SJSA1 (cell line): ENCODE measurements around the gene PPFIBP2. TPM values are rescaled to one million over a fixed set of nuclear protein-coding genes. Genes with fewer than 3 reads are reported as not detected.

Source experiments
- DNase-seq, 2 experiments: peaks; one replicate each; pipeline ENCODE4 v3.0.0-alpha.2; 2015 to 2020; ENCODE audit warnings: low spot score in 2 of 2, low read depth in 1 of 2
- H3K27ac ChIP-seq: fragments of 250-450 bp; sonication (Bioruptor Pico); 2 replicates; pipeline ENCODE4 v1.5.1; 2020; ENCODE audit warnings: mild to moderate bottlenecking, moderate library complexity
- H3K27me3 ChIP-seq: fragments of 250-450 bp; sonication (Bioruptor Pico); replicated peaks from 2 replicates; pipeline ENCODE4 v1.5.1; 2020; ENCODE audit warnings: mild to moderate bottlenecking, moderate library complexity
- H3K36me3 ChIP-seq: fragments of 250-450 bp; sonication (Bioruptor Pico); 2 replicates; pipeline ENCODE4 v1.5.1; 2020; ENCODE audit warnings: mild to moderate bottlenecking
- H3K4me1 ChIP-seq: fragments of 250-450 bp; sonication (Bioruptor Pico); replicated peaks from 2 replicates; pipeline ENCODE4 v1.6.1; 2021; ENCODE audit warnings: mild to moderate bottlenecking
- H3K4me3 ChIP-seq: fragments of 250-450 bp; sonication (Bioruptor Pico); 2 replicates; pipeline ENCODE4 v1.5.1; 2020; ENCODE audit warnings: mild to moderate bottlenecking
- H3K9me3 ChIP-seq: fragments of 250-450 bp; sonication (Bioruptor Pico); replicated peaks from 2 replicates; pipeline ENCODE4 v1.5.1; 2020; ENCODE audit warnings: mild to moderate bottlenecking
- total RNA-seq: library from RNA; depleted of rRNA; stranded (reverse); fragments of >200 nt; shearing (Covaris generic); gene quantifications from 2 replicates; pipeline ENCODE4 v1.2.3, GENCODE V29; 2014

Gene PPFIBP2
- total RNA-seq, 1 experiment from 2014 or later: 7.4 TPM

DNA sequence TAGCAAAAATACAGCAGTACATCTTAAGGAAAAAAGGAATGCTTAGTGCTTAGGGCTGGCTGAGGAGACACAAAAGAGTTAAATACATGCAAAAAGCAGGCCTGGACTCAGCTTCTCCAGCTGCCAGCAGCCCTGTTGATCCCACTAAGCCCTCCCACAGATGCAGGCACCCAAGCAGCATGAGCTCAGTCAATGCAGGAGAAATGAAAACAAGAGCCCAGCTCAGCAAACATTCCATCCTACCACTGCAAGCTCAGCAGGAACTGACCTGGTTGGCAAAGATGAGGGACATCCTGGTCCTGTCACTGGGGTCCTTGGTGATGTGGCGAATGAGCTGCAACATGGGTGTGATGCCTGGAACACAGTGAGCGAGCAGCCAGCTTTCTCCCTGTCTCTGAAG is 153.7 kb downstream of the PPFIBP2 start:
- Histone ChIP-seq H3K27ac (no peak overlapping the region), H3K27me3 (no peaks in the 10 kb centered on the region), H3K4me3 (no peak overlapping the region), H3K4me1 (peaks cover 7% of the 10 kb centered on the region), H3K9me3 (no peaks in the 10 kb centered on the region), H3K36me3 (no peaks in the 10 kb centered on the region)
- no peak for DNase-seq

DNA sequence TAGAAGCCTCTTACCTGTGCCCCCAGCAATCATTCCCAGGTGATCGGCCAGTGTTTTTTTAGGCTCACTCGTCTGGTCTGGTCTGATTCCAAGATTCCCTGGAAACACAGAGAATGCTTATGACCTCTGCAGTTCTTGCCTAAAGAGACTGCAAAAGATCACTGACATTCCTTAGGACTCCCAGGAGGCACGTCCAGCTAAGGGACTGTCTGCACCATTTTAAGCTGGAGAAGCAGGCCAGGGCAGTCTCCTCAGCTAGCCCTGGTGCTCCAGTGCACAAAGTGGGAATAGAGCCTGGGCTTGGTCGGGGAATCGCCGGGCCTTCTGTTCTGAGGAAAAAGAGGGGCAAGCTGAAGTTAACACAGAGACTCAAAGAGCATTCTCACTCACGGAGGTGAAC is 154.7 kb downstream of the PPFIBP2 start:
- peaks cover 7% of the 10 kb centered on the region for H3K4me1 ChIP-seq
- H3K27me3 ChIP-seq: no peaks in the 10 kb centered on the region
- DNase-seq: no peak
- H3K27ac ChIP-seq: no peak overlapping the region
- H3K9me3 ChIP-seq: no peaks in the 10 kb centered on the region
- no peak overlapping the region for H3K4me3 ChIP-seq
- H3K36me3 ChIP-seq: no peaks in the 10 kb centered on the region

- no peaks in the 10 kb centered on the region for H3K36me3 ChIP-seq
- H3K27ac ChIP-seq: no peak overlapping the region
- no peaks in the 10 kb centered on the region for H3K9me3 ChIP-seq
- H3K4me3 ChIP-seq: no peak overlapping the region
- H3K27me3 ChIP-seq: no peaks in the 10 kb centered on the region
- DNase-seq: peak in 1 of 2 experiments; percentile 11
- peaks cover 7% of the 10 kb centered on the region for H3K4me1 ChIP-seq
Observed at GRCh38 chr11:7668911-7669310, 155.1 kb downstream of the PPFIBP2 start.

- DNase-seq: no peak
- Histone ChIP-seq H3K4me1 (peaks cover 7% of the 10 kb centered on the region), H3K27ac (no peak overlapping the region), H3K9me3 (no peaks in the 10 kb centered on the region), H3K4me3 (no peak overlapping the region), H3K36me3 (no peaks in the 10 kb centered on the region), H3K27me3 (no peaks in the 10 kb centered on the region)
Observed at GRCh38 chr11:7670641-7671040, 156.8 kb downstream of the PPFIBP2 start.

- no peak overlapping the region for H3K27ac ChIP-seq
Observed at GRCh38 chr11:7671347-7672215, 157.8 kb downstream of the PPFIBP2 start.

DNA sequence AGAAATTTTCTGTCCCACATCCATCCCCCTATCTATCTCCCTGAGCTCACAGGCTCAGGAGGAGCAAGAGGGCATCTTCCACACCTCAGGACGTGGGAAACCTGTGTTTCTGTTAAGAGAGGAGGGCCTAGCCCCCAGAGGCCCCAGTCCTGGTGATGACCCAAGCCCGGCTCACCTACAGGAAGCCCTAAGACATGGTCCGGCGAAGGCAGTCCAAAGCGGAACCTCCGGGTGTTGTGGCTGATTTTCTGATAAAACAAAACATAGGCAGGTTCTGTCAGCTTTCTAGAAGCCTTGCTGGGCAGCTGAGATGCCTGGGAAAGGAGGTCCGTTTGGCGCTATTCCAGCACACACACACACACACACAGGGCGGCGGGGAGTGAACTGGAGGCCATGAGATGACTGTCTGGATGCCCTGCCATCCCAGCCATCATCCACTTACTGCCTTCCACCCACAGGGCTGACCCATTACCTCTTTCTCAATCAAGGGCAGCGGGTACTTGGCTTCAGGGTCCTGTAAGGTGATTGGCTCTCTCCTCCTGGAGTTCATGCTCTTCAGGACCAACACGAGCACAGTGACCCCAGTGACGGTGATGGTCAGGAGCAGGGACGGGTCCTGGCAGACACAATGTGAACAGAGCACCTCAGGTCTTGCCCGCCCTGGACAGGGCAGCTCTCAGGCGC is 158.6 kb downstream of the PPFIBP2 start:
- Histone ChIP-seq H3K27me3 (no peaks in the 10 kb centered on the region), H3K4me3 (no peak overlapping the region)

More at GRCh38 chr11:7671347-7672215, 157.8 kb downstream of the PPFIBP2 start:
- Histone ChIP-seq H3K36me3 (no peaks in the 10 kb centered on the region), H3K4me3 (no peak overlapping the region), H3K27me3 (no peaks in the 10 kb centered on the region), H3K4me1 (peaks cover 7% of the 10 kb centered on the region), H3K9me3 (no peaks in the 10 kb centered on the region)
- DNase-seq: no peak

DNA sequence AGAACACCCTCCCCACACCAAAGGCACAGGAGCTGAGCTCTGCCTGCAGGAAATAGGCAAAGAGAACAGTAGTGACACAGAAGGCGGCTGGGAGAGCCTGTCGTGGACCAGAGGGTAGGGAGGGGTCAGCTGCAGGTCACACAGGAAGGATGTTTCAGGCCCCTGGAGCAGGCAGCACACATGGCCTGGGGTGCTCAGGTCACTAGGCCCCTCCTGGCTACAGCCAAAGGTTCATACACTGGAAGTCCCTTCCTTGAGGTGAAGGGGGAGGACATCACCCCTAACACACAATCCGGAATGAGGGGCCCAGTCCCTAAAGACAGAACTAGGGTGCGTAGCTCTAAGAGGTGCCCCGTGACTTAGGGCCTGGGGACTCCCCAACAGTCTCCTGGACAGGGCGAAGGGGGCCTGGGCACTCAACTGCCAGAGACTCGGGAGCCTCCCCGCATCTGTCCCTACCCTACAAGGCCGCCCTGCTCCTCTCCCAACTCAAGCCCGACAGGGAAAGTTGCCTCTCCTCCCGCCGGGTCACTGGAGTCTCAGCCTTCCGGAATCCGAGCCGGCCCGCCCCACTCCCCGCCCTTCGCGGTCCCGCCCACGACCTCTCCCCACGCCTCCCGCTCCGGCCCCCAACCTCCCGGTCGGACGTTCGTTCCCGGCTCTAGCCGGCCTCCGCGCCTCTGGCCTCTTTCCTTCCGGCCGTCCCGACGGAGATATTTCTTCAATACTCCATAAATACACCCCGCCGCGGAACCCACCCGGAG is 159.3 kb downstream of the PPFIBP2 start, which contains the start of gene CYB5R2:
TSS of gene CYB5R2 (minus strand) at position 541 of the 764 bp plus-strand sequence. CDS start 675 bp downstream, outside the sequence.
- Histone ChIP-seq H3K27ac (no peak within 1 kb of the TSS), H3K27me3 (no peaks in the 10 kb centered on the region), H3K36me3 (no peaks in the 10 kb centered on the region), H3K4me3 (no peak within 1 kb of the TSS), H3K4me1 (peaks cover 7% of the 10 kb centered on the region), H3K9me3 (no peaks in the 10 kb centered on the region)
- no peak for DNase-seq

More for the DNA sequence above, 158.6 kb downstream of the PPFIBP2 start:
- Histone ChIP-seq H3K27ac (no peak overlapping the region), H3K4me1 (peaks cover 7% of the 10 kb centered on the region), H3K36me3 (no peaks in the 10 kb centered on the region), H3K9me3 (no peaks in the 10 kb centered on the region)
- DNase-seq: no peak

GRCh38 chr11:7673724-7674434 is 160.1 kb downstream of the PPFIBP2 start:
- H3K4me3 ChIP-seq: no peak overlapping the region

DNA sequence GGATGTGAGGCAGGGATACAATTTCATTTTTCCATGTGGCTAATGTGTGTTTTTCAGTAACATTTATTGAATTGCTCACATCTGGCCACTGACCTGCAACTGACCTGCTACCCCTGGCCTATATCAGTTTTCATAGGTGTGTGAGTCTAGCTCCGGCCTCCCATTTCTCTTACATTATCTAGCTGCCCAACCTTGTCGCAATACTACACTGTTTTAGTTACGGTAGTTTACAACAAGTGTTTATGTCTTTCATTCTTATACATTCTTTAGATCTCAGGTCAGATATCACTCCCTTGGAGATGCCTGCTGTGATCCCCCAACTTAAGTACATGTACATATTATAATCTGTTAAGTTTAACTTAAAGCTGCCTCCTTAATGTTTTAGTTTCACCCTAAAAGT is 161.8 kb downstream of the PPFIBP2 start:
- no peaks in the 10 kb centered on the region for H3K9me3 ChIP-seq
- DNase-seq: no peak
- H3K36me3 ChIP-seq: no peaks in the 10 kb centered on the region
- no peaks in the 10 kb centered on the region for H3K4me1 ChIP-seq
- no peak overlapping the region for H3K4me3 ChIP-seq
- no peak overlapping the region for H3K27ac ChIP-seq
- H3K27me3 ChIP-seq: no peaks in the 10 kb centered on the region

More at GRCh38 chr11:7673724-7674434, 160.1 kb downstream of the PPFIBP2 start:
- no peak for DNase-seq
- no peaks in the 10 kb centered on the region for H3K9me3 ChIP-seq
- no peaks in the 10 kb centered on the region for H3K27me3 ChIP-seq
- H3K27ac ChIP-seq: no peak overlapping the region
- H3K4me1 ChIP-seq: peaks cover 3% of the 10 kb centered on the region
- no peaks in the 10 kb centered on the region for H3K36me3 ChIP-seq

DNA sequence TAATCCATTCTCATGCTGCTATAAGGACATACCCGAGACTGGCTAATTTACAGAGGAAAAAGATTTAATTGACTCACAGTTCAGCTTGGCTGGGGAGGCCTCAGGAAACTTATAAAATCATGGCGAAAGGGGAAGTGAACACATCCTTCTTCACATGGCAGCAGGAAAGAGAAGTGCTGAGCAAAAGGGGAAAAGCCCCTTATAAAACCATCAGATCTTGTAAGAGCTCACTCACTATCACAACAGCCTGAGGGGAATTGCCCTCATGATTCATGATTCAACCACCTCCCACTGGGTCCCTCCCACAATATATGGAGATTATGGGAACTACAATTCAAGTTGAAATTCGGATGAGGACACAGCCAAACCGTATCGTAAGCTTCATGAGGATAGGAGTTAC is 163.3 kb downstream of the PPFIBP2 start:
- Histone ChIP-seq H3K27ac (no peak overlapping the region), H3K9me3 (no peaks in the 10 kb centered on the region), H3K27me3 (no peaks in the 10 kb centered on the region), H3K36me3 (no peaks in the 10 kb centered on the region), H3K4me3 (no peak overlapping the region), H3K4me1 (no peaks in the 10 kb centered on the region)
- DNase-seq: no peak

- Histone ChIP-seq H3K9me3 (no peaks in the 10 kb centered on the region), H3K27ac (no peak overlapping the region), H3K36me3 (no peaks in the 10 kb centered on the region), H3K27me3 (no peaks in the 10 kb centered on the region), H3K4me3 (no peak overlapping the region), H3K4me1 (no peaks in the 10 kb centered on the region)
- no peak for DNase-seq
Observed at GRCh38 chr11:7677796-7678201, 164.0 kb downstream of the PPFIBP2 start.

DNA sequence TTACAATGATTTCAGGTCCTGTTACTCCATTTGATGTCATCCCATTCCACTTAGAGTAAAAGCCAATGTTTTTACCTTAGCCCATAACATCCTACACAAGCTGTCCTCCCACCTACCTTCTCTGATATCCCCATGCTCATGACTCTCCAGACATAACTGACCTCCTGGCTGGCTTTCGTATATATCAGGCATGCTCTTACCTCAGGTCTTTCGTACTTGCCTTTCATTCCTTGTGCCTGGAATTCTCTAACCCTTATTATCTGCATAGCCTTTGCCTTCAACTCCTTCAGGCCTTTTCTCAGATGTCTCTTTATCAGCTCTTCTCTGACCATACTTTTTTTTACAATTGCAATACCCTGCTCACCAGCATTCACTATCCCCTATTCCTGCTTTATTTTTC is 169.8 kb downstream of the PPFIBP2 start:
- DNase-seq: no peak
- no peak overlapping the region for H3K27ac ChIP-seq
- no peaks in the 10 kb centered on the region for H3K27me3 ChIP-seq
- H3K4me1 ChIP-seq: no peaks in the 10 kb centered on the region
- no peak overlapping the region for H3K4me3 ChIP-seq
- no peaks in the 10 kb centered on the region for H3K9me3 ChIP-seq
- no peaks in the 10 kb centered on the region for H3K36me3 ChIP-seq

GRCh38 chr11:7686761-7687160 is 173.0 kb downstream of the PPFIBP2 start:
- H3K36me3 ChIP-seq: no peaks in the 10 kb centered on the region
- H3K4me3 ChIP-seq: no peak overlapping the region
- H3K9me3 ChIP-seq: no peaks in the 10 kb centered on the region
- no peaks in the 10 kb centered on the region for H3K27me3 ChIP-seq
- H3K4me1 ChIP-seq: no peaks in the 10 kb centered on the region
- DNase-seq: no peak
- no peak overlapping the region for H3K27ac ChIP-seq
